LNCAP (cell line): Measurements from ENCODE around the gene TNIK.

Experiments
- CTCF ChIP-seq: fragments of 450-650 bp; IDR thresholded peaks from 2 replicates; pipeline ENCODE4 v1.5.1; 2017; ENCODE audit warnings: mild to moderate bottlenecking

TNIK gene

GRCh38 chr3:171459942-171460724 lies at the start of gene TNIK:
TSS of gene TNIK (minus strand) at chr3:171460405. CDS start at chr3:171460063, 342 bp downstream.
- TF ChIP-seq CTCF, result no peak

- TF ChIP-seq CTCF, result no peak
These were observed 48.5 kb upstream of the TNIK start for GRCh38 chr3:171508676-171509075.

GRCh38 chr3:171508206-171508605 lies 48.0 kb upstream of the TNIK start:
- TF ChIP-seq CTCF, result no peak

- TF ChIP-seq CTCF, result no peak
These were observed 46.6 kb upstream of the TNIK start for GRCh38 chr3:171506743-171507319.

GRCh38 chr3:171505822-171506333 lies 45.7 kb upstream of the TNIK start:
- no peak for TF ChIP-seq CTCF

GRCh38 chr3:171504376-171504775 lies 44.2 kb upstream of the TNIK start:
- no peak for TF ChIP-seq CTCF

- TF ChIP-seq CTCF, result no peak
These were observed 43.6 kb upstream of the TNIK start for GRCh38 chr3:171503817-171504216.
